T-helper 9 cell (primary cell): ENCODE data around the gene LRRC26.

Experiments
- DNase-seq: peaks from one replicate; pipeline ENCODE4 v3.0.0-alpha.2; 2020

The LRRC26 gene

DNA sequence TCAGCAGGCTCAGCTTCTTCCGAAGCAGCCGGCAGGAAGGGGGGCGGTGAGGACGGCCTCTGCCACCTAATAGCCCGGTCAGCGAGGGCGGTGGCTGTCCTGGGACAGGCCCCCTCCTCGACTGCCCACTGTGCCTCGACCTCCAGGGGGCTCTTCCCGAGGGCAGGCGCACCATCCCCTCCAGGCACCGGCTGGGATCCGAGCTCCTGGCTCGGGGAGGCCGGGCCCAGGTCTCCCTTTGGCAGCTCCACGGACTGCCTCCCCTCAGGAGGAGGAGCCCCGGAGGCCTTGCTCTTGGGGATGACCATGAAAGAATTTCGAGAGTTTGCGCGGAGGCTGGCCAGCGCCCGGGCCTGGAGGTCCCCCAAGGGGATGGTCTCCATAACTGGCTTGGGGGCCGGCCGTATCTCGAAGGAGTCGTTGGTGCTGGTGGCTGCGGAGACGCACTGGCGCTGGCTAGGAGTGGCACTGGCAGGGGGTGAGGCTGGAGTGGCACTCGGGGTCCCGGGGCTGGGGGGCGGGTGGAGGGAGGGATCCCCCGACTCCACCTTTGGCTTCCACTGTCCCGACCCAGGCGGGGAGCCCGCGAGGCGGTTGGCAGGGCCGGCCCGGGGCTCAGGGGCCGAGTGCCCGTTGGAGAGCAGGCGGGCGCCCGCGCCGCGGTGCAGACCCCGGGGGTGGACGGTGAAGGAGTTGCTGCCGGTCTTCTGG, 29.7 kb upstream of the LRRC26 start:
- DNase-seq, result no peak

DNA sequence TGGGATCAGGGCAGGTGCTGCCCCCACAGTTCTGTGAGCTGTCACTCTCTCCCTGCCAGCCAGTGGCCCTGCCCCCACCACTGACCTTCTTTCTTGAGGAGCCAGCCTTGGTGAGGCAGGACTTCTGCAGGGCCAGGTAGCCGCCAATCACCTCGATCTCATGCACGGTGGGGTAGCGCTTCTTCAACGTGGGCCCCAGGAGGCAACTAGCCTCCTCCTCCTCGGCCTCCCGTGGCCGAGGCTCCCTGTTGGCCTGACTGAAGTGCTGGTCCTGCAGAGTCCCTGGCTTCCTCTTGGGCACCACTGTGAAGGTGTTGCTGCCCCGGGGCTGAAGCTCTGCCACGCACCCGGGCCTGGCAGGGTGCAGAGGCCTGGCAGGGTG, 29.0 kb upstream of the LRRC26 start:
- DNase-seq, result no peak

DNA sequence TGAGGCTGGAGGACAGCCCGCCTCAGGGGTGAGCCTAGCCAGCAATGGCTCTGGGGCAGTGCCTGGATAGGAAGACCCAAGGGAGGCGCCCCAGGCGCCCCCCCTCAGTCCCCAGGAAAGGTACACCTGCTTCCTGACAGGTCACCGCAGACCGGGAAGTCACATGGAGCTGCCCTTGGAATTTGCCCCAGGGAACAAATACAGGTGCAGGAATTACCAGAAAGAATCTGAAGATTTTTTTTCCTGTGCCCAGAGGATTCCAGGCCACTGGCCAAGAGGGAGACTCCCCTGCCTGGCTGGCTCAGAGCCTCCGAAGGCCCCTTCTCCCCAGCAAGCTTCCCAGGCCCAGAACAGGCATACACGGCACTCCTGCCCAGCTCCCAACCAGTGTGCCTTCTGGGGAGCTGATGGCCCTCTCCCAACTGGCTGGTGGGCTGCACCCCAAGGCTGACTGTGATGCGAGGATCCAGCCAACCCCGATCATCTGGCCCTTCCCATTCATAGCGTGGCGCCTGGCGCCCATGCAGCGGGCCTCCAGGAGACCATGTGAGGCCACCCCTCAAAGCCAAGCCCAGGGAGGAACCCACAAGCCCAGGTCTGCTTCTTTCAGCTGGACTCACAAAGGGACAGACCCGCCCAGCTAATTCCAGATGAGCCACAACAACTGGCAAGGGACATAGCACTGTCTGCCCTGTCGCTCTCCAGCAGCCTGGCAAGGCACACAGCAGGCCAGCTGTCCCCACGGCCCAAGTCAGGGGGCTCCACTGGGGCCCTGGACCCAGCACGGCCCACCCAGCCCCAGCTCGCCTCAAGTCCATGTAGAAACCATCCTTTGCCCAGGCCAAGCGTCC, 28.4 kb upstream of the LRRC26 start:
- no peak for DNase-seq

DNA sequence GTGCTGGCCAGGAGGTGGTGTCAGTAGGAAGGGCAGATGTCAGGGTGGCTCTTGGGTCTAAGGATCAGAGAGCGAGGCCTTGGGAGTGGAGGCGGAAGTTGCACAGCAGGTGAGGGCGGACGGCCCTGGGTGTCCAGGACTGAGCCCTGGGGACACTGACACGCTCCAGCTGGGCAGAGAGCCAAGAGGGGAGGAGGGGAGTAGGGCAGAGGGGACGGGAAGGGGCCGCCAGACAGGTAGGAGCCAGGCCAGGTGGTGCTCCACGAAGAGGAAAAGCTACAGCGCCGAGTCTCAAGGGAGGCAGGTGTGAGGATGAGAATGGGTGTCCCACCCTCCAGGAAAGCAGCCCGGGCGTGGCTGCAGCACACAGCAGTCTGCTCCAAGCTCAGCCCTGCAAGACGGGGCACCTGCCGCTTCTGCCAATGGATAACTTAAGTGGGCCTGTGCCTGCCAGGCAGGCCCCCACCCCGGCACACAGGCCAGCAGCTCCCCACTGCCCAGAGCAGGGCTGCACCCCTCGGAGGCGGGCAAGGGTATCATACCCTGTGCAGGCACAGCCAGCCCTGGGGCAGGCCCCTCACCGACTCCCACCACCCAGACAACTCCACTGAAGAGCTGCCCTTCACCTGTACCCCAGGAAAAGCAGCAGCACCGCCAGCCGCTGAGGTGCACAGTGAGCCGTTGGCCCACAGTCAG, 25.8 kb upstream of the LRRC26 start:
- no peak for DNase-seq

DNA sequence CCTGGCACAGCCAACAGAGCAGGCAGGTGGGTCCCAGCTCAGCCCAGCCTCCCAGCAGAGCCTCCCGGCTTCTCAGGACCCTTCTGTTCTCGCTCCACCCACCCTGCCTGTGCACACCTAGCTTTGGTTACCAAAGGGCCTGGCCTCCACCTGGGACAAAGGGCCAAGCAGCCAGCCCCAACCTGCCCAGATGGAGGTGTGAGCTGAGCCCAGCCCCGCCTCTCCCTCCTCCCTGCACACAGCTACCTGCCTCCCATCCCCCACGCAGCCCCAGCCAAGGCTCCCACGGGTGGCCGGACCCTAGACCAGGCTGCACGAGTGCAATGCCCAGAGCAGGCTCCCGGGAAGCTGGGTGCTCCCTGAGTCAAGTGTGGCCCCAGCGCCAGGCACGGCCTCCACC, 25.1 kb upstream of the LRRC26 start:
- no peak for DNase-seq

DNA sequence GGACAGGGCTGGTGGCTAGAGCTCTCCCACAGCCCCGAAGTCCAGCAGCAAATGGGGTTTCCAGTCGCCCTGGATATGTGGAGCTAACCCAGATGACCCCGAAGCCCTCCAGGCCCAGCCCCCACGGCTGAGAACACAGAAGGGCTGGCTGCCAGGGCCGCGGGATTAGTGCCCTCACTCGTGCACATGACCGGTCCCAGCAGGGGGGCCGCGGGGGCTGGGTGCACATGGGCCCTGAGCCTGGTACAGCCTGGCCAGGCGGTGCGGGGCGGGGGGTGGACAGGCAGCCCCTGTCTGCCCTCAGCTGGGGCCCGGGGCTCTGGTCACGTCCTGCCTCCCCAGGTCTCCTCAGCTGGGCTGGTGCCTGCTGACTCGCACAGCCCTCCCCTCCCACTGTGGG, 24.5 kb upstream of the LRRC26 start:
- DNase-seq, result no peak

DNA sequence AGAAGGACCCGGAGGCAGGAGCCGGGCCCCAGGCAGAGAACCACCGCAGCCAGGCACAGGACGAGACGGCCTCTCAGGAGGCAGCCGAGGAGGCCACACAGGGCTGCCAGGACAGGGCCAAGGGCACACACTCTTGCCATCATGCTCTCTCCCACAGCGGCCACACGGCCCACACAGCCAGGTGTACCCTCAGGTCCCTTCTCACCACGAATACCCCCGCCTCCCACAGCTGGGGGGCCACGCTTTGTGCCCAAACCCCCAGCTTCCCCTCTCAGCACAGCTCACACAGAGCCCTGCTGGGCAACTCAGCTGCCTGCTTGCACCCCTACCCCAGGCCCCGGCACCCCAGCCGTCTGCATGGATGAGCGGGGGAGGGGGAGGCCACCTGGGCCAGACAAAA, 23.9 kb upstream of the LRRC26 start:
- DNase-seq, result no peak

DNA sequence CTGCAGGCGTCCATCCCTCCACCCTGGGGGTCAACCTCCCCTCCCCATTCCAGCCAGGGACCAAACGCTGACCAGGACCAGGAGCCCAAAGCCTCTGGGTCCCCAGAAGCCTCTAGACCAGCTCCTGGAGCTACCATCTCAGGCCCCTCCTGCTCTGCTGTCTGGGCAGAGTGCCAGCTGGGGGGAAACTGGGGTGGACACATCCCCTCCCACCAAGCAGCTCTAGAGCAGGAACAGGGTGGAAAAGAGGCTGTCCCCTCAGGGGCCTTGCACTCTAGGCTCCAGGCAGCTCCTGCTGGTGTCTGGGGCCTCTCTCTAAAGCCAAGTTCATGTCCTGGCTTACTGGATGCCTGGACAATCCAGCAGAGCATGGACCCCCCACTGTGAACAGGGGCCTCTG, 23.0 kb upstream of the LRRC26 start:
- DNase-seq, result no peak

DNA sequence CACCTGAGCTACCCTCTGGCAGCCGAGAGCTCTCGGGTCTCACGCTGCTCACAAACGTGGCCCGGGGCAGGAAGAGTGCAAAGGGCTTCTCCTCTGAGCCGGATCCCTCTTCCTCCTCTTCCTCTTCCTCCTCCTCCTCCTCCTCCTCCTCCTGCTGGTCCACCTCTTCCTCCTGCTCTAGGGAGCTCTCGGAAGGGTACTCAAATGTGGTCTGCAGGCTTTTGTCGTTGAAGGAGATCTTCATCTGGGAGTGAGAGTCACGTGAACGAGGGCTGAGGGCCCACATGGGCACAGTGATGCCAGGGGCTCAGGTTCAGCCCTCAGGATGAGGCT, 22.6 kb upstream of the LRRC26 start:
- no peak for DNase-seq

DNA sequence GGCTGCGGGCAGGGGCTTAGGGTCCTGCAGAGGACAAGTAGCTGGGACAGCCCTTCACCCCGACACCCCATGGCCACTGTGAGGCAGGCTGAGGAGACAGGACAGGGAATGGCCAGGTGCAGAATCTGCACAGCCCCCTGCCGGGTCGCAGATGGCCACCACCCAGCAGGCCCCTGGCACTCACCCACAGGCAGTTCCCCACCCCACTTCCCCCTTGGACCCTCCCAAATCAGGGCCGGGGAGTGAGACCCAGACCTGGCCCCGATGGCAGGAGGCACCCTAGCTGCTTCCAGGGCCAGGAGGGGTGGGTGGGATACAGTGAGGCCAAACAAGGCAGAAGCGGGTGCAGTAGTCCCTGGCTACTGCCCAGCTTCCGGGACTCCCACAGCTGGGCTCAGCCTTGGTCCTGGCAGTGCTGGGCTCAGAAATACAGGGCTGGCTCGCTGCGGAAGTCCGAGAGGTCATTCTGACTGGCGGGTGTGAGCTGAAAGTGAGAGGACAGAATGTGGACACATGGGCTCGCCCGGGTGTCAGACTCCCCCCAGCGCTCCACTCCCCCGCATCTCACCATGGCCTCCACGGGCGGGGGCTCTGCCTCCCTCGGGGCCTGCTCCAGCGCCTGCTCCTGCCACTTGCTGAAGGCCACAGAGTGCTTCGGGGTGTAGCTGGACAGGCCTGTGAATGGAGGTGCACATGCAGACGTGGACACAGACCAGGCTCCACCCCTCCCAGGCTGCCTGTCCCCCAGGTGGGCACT, 22.0 kb upstream of the LRRC26 start:
- DNase-seq, result no peak

DNA sequence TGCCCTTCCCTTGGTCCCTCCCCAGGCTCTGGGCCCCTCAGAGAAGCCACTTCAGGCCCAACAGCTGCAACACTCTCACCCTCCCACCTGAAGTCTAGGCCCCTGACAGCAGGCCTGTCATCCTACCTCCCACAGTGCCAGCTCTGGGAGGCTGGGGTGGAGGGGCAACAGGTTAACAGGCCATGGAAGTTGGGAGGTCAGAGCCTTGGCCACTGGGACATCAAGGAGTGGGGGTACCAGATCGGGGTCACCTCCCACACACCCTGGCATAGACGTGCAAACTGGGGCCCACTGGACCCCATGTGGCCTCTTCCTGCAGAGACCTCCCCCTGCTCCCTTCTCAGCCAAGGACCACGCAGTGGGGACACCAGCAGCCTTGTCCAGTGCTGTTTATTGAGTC, 21.4 kb upstream of the LRRC26 start:
- DNase-seq, result no peak

DNA sequence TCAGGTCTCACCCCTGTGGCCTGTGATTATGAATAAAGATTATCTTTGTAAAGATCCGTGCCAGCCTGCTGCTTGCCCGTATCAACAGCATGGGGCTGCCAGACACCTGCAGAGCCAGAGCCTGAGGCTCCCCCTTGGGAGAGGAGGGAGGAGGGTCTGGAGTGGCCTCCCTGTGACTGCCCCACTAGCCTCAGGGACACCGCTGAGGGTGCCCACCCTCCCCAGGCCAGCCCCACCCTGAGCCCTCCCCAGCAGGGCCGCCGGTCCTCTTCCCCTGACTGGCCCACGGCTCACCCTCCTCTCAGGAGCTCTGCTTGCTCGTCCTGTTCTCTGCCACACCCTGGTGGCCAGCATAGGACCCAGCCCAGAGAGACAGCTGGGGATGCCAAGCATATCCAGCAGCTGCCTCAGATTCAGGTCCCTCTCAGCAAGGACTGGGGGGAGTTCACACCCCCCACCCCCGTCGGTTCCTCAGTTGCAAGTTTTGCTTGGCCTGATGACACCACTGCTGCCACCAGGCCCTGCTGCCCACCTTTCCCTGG, 20.5 kb upstream of the LRRC26 start:
- DNase-seq, result no peak

DNA sequence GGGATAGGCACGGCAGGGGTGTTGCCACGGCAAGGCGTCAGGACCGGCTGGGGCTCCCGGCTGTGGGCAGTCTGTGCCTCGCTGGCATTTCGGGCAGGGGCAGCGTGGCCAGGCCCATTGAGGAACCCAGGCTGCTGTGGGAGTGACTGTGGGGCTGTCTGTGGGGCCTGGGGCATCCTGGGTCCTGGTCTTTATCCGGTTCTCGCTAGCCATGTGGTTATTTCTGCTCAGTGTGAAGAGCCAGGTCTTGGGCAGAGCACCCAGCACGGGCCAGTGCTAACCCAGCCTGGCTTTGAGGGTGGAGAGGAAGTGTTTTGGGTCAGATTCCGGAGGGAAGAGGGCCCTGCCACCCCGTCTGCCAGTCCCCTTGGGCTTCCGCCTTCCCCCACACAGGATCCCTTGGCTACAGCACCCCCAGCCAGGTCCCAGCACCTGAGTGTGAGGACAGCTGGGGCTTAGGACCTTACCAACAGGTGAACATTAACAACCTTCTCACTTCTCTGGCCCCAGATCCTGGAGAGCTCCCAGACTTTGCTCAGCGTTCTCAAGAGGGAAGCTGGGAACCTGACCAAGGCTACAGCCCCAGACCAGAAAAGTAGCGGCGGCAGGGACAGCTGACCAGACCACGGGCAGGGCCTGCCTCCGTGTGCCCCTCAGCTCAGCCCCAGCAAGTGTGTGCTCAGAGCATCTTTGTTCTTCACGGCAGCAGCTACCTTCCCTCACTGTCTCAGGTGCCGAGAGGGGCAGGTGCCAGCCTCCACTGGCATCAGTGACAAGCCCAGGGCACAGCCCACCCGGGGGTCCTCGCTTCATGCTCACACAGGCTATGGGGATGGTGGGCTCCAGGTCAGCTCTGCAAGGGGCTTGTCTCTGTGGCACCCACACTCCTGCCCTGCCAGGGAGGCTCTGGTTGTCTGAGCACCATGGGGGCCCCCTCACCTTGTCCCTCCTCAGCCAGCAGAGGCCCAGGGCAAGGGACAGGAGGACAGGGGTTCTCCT, 19.7 kb upstream of the LRRC26 start:
- DNase-seq, result no peak

DNA sequence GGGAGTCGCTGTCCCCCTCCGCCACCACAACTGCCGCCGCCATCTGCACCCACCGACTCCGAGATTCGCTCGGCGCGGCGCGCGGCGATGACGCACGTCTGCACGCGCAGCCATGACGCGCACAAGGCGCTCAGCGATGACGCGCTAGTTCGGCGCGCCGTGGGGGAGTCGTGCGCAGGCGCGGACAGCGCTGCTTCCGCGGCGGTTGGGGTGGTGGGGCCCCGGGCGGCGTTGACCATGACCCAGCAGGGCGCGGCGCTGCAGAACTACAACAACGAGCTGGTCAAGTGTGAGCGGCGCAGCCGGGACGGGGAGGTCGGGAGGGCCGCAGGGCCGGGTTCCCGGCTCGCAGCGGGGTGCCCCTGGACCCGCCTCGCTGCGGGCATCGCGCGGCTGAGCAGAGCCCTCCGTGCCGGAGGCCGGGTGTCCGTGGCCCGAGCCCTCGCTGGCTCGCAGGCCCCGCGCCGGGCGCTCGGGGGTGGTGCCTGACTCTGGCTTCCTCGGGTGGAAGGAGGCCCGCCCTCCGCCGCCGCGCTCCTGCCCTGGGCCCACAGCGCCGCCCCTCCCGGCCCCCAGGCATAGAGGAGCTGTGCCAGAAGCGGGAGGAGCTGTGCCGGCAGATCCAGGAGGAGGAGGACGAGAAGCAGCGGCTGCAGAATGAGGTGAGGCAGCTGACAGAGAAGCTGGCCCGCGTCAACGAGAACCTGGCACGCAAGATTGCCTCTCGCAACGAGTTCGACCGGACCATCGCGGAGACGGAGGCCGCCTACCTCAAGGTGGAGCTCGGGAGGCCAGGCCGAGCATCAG, 18.8 kb upstream of the LRRC26 start, which contains the start of the genes ANAPC2 and SSNA1:
Gene ANAPC2, minus strand, starts transcription at position 71 of the 807 bp plus-strand sequence. Its CDS starts 28 bp downstream, at position 43.
Gene SSNA1, plus strand, starts transcription at position 187 of the 807 bp plus-strand sequence. Its CDS starts 51 bp downstream, at position 238.
- DNase-seq, result peak; percentile 94

DNA sequence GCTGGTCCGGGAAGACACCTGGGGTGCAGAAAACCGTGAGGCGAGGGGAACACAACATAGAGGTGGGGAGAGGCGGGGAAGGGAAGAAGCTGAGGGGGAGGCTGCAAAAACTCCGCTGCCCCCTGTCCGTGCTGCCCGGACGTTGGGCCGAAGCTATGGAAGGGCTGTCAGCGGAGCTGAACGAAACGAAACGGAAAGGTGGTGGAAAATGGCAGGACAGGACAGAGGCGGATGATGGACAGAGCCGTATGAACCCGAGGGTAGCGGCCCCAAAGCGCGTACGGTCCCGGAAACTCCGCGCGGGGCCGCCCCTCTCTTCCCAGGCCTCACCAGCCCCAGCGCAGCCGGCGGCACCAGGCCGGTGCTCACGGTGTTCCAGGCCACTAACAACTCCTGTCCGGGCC, 18.2 kb upstream of the LRRC26 start:
- no peak for DNase-seq

DNA sequence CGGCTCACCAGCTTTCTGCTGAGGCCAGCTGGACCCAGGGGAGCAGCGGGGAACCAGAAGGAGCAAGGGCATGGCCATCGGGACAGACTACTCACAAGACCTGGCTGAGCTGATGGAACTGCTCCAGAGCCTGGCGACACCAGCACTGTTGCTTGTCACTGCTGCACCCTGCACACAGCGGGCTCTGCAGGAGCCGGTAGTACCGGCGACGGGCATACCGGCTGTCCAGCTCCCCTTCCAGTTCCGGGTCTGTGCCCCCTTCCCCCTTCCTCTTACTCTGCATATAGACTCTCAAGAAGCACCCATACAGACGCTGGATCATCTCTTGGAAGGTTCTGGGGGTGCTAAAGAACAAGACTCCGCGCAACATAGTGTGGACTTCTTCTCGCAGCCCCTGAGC, 17.5 kb upstream of the LRRC26 start:
- DNase-seq, result no peak

DNA sequence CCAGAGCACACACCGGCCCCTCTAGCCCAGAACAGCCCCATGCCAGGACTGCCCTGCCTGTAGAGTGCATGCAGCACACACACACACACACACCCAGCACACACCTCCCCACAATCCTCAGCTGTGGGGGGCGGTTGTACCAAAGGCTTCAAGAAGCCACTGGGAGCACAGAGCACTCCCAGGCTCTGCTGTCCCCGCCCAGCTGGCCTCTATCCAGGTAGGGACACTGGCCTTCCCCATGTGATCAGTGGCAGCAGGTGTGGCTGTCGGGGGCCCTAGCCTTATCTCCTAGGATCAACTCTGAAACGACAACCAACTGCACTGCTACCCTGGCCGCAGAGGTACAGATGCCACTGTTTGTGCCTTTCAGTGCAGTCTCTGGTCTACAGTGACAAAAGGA, 16.5 kb upstream of the LRRC26 start:
- DNase-seq, result no peak

DNA sequence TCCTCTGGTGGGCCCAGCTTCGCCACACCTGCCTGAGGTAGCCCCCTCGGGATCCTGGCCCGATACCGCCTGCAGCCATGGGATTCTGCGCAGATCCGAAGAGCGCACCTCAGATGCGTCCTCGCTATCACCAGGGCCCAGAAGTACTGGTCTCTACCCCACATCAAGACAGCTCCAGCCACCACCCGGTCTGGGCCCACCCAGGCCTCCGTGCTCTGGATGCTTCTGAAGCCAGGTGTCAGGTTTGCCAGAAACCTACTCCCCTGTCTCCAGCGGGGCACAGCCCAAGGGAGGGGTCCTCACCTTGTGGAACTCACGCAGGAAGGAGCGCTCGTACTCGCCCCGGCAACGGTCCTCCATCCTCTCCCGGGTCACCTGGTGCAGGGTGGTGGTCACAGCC, 16.1 kb upstream of the LRRC26 start:
- DNase-seq, result no peak

DNA sequence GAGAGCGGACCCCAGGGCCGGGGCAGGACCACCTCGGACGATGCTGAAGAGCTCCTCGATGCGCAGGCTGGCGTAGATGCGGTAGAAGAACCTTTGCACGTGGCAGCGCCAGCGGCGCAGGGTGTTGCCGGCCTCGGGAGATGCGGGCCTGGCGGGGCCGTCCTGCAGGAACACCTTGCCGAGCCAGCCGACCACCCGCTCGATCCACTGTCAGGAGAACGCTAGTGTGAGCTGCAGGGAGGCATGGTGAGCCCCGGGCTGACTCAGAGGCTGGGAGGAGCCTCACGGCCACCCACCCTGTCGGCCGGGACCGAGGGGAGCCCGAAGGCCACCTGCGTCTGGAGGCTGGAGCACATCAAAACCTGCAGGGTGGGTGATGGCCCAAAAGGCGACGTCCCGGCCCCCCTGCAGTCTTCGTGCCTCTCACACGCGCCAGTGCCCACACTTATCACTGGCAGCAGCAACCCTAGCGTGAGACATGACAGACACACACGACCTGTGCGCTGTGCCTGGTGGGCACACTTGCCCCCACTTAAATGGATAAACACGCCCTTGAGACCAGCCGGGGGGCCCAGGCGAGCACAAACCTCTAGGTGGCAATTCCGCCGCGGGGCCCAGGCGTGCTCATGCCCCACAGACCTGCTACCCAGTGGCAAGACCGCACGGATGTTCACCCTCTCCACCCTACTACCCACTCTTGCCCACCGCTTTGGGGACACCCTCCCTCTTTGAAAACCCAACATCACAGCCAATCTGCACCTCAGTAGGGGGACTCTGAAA, 15.2 kb upstream of the LRRC26 start:
- DNase-seq, result no peak
